ENCODE measurements around the gene SYNPO2. TPM values are rescaled to one million over a fixed set of nuclear protein-coding genes. Genes with fewer than 3 reads are reported as not detected.
"Not testable (repeated sequence)": the region's sequence is repeated elsewhere in the genome, so short reads cannot be mapped to it uniquely, and the experiment has no call there.

Gene SYNPO2
- total RNA-seq, 1 experiment from 2014 or later = 0.26 TPM

GRCh38 chr4:119041951-119042560, 153.4 kb downstream of the SYNPO2 start:
- intact Hi-C loops (cut with micrococcal nuclease; ENCODE audit: unreplicated experiment) = loop anchor here (2.0 to 5.0 kb wide), 2 partner anchors 170 to 245 kb away; partner anchors contain the start of gene USP53
- no peak overlapping the region for H3K27ac ChIP-seq (ENCODE audit: low read depth, low read length, poor library complexity, severe bottlenecking)
- H3K4me3 ChIP-seq (ENCODE audit: low read depth, low read length, poor library complexity, severe bottlenecking) = no peak overlapping the region
- no peaks in the 10 kb centered on the region for H3K27me3 ChIP-seq (replicated peaks; ENCODE audit: insufficient read depth, low read depth, low read length, poor library complexity)
- BruUV-seq (replicated peaks) = no TSS peak
- H3K4me1 ChIP-seq (ENCODE audit: insufficient read depth, low read length, poor library complexity, severe bottlenecking) = no peaks in the 10 kb centered on the region
- ChIA-PET CTCF (interaction anchor here (0.7 kb wide), 1 partner anchor 61 kb away, joined by 3 read pairs; no protein-coding TSS in a partner anchor), POLR2A (ENCODE audit: low non-redundant PET) (no interaction called here)
- DNase-seq (ENCODE audit: low spot score) = peak; percentile 81
- H3K9me3 ChIP-seq (ENCODE audit: low read depth, low read length, poor library complexity, severe bottlenecking) = no peaks in the 10 kb centered on the region
- no peak for TF ChIP-seq EZH2 (IDR thresholded peaks at IDR 0.05; ENCODE audit: borderline replicate concordance, low read depth, low read length, poor library complexity, severe bottlenecking)
- TF ChIP-seq, protein P1, sequence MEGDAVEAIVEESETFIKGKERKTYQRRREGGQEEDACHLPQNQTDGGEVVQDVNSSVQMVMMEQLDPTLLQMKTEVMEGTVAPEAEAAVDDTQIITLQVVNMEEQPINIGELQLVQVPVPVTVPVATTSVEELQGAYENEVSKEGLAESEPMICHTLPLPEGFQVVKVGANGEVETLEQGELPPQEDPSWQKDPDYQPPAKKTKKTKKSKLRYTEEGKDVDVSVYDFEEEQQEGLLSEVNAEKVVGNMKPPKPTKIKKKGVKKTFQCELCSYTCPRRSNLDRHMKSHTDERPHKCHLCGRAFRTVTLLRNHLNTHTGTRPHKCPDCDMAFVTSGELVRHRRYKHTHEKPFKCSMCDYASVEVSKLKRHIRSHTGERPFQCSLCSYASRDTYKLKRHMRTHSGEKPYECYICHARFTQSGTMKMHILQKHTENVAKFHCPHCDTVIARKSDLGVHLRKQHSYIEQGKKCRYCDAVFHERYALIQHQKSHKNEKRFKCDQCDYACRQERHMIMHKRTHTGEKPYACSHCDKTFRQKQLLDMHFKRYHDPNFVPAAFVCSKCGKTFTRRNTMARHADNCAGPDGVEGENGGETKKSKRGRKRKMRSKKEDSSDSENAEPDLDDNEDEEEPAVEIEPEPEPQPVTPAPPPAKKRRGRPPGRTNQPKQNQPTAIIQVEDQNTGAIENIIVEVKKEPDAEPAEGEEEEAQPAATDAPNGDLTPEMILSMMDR (conservative IDR thresholded peaks at IDR 0.05; ENCODE audit: low read depth, low read length) = peak; percentile 70
- no peaks in the 10 kb centered on the region for H3K36me3 ChIP-seq (ENCODE audit: insufficient read depth, low read length, poor library complexity, severe bottlenecking)

DNA sequence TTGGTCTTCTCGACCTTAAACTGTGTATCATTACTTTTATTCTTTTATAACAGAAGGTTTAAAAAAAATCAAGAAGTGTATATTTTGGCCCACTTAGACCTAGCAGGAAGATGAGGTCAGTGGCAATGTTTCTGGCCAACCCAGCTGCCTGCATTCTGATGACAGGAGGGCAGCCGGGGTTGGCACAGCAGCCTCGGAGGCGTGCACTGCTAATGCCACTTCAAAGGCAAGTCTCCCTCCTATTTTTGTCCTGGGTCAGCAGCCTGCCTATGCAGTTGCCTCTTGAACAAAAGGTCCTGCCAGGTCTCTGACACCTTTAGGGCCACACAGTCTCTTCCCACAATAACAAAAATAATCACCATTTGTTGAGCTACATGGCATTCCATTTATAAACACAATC, 157.6 kb downstream of the SYNPO2 start:
- H3K4me1 ChIP-seq (ENCODE audit: insufficient read depth, low read length, poor library complexity, severe bottlenecking) = no peaks in the 10 kb centered on the region
- H3K36me3 ChIP-seq (ENCODE audit: insufficient read depth, low read length, poor library complexity, severe bottlenecking) = no peaks in the 10 kb centered on the region
- CTCF ChIA-PET = no interaction called here
- BruUV-seq (replicated peaks) = no TSS peak
- TF ChIP-seq, protein P1 (conservative IDR thresholded peaks at IDR 0.05; ENCODE audit: low read depth, low read length) = no peak
- no peak for TF ChIP-seq EZH2 (IDR thresholded peaks at IDR 0.05; ENCODE audit: borderline replicate concordance, low read depth, low read length, poor library complexity, severe bottlenecking)
- no peaks in the 10 kb centered on the region for H3K9me3 ChIP-seq (ENCODE audit: low read depth, low read length, poor library complexity, severe bottlenecking)
- intact Hi-C loops (cut with micrococcal nuclease; ENCODE audit: unreplicated experiment) = no loop called here
- no peaks in the 10 kb centered on the region for H3K27me3 ChIP-seq (replicated peaks; ENCODE audit: insufficient read depth, low read depth, low read length, poor library complexity)
- no peak overlapping the region for H3K4me3 ChIP-seq (ENCODE audit: low read depth, low read length, poor library complexity, severe bottlenecking)
- POLR2A ChIA-PET (ENCODE audit: low non-redundant PET) = interaction anchor here (0.6 kb wide), 1 partner anchor 1241 kb away, joined by 3 read pairs; no protein-coding TSS in a partner anchor
- DNase-seq (ENCODE audit: low spot score) = no peak
- no peak overlapping the region for H3K27ac ChIP-seq (ENCODE audit: low read depth, low read length, poor library complexity, severe bottlenecking)

DNA sequence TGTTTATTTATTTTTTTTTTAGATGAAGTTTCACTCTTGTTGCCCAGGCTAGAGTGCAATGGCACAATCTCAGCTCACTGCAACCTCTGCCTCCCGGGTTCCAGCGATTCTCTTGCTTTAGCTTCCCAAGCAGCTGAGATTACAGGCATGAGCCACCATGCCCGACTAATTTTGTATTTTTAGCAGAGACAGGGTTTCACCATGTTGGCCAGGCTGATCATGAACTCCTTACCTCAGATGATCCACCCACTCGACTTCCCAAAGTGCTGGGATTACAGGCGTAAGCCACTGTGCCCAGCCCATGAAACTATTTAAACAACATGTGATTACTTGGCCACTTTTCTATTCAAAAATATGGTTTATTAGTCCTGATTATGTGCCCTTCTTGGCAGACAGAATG, 158.4 kb downstream of the SYNPO2 start:
- CTCF ChIA-PET; H3K27me3 ChIP-seq (replicated peaks; ENCODE audit: insufficient read depth, low read depth, low read length, poor library complexity); H3K4me3 ChIP-seq (ENCODE audit: low read depth, low read length, poor library complexity, severe bottlenecking); H3K27ac ChIP-seq (ENCODE audit: low read depth, low read length, poor library complexity, severe bottlenecking); DNase-seq (ENCODE audit: low spot score); H3K4me1 ChIP-seq (ENCODE audit: insufficient read depth, low read length, poor library complexity, severe bottlenecking); H3K9me3 ChIP-seq (ENCODE audit: low read depth, low read length, poor library complexity, severe bottlenecking); intact Hi-C loops (cut with micrococcal nuclease; ENCODE audit: unreplicated experiment); BruUV-seq (replicated peaks); POLR2A ChIA-PET (ENCODE audit: low non-redundant PET); H3K36me3 ChIP-seq (ENCODE audit: insufficient read depth, low read length, poor library complexity, severe bottlenecking): not testable (repeated sequence)

DNA sequence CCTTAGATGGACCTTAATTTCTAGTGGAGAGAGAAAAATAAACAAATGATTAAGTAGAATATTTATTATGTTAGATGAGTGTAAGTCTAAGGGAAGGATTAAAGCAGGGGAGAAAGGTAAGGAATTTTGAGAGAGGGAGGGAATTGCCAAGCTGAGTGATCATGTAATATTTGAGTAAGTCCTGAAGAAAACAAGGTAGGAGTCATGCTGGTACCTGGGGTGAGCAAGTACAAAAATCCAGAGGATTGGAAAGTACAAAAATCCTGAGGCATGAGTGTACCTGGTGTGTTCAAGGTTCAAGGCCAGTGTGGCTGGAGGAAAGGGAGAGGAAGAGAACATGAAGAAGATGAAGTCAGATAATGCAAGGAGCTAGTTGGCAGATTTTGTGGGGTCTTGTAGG, 159.8 kb downstream of the SYNPO2 start:
- TF ChIP-seq EZH2 (IDR thresholded peaks at IDR 0.05; ENCODE audit: borderline replicate concordance, low read depth, low read length, poor library complexity, severe bottlenecking) = no peak
- TF ChIP-seq, protein P1 (conservative IDR thresholded peaks at IDR 0.05; ENCODE audit: low read depth, low read length) = no peak
- DNase-seq (ENCODE audit: low spot score) = no peak
- no peak overlapping the region for H3K4me3 ChIP-seq (ENCODE audit: low read depth, low read length, poor library complexity, severe bottlenecking)
- ChIA-PET CTCF (no interaction called here), POLR2A (ENCODE audit: low non-redundant PET) (no interaction called here)
- H3K9me3 ChIP-seq (ENCODE audit: low read depth, low read length, poor library complexity, severe bottlenecking) = no peaks in the 10 kb centered on the region
- H3K27ac ChIP-seq (ENCODE audit: low read depth, low read length, poor library complexity, severe bottlenecking) = no peak overlapping the region
- intact Hi-C loops (cut with micrococcal nuclease; ENCODE audit: unreplicated experiment) = no loop called here
- no peaks in the 10 kb centered on the region for H3K36me3 ChIP-seq (ENCODE audit: insufficient read depth, low read length, poor library complexity, severe bottlenecking)
- no peaks in the 10 kb centered on the region for H3K27me3 ChIP-seq (replicated peaks; ENCODE audit: insufficient read depth, low read depth, low read length, poor library complexity)
- BruUV-seq (replicated peaks) = no TSS peak
- H3K4me1 ChIP-seq (ENCODE audit: insufficient read depth, low read length, poor library complexity, severe bottlenecking) = no peaks in the 10 kb centered on the region

Data from A673 (cell line).